Iris pigment epithelial cell (primary cell): Measurements from ENCODE around the gene POU2AF1.
"Not testable (repeated sequence)": the region's sequence is repeated elsewhere in the genome, so short reads cannot be mapped to it uniquely, and the experiment has no call there.

ENCODE experiments used
- DNase-seq: peaks from one replicate; pipeline ENCODE4 v3.0.0-alpha.2; 2011; ENCODE audit warnings: low read depth

Gene POU2AF1

GRCh38 chr11:111347002-111347722 lies 31.9 kb downstream of the POU2AF1 start:
- no peak for DNase-seq

GRCh38 chr11:111344032-111344431 lies 35.0 kb downstream of the POU2AF1 start:
- DNase-seq, result peak; percentile 57

GRCh38 chr11:111342329-111342728 lies 36.7 kb downstream of the POU2AF1 start:
- no peak for DNase-seq

DNA sequence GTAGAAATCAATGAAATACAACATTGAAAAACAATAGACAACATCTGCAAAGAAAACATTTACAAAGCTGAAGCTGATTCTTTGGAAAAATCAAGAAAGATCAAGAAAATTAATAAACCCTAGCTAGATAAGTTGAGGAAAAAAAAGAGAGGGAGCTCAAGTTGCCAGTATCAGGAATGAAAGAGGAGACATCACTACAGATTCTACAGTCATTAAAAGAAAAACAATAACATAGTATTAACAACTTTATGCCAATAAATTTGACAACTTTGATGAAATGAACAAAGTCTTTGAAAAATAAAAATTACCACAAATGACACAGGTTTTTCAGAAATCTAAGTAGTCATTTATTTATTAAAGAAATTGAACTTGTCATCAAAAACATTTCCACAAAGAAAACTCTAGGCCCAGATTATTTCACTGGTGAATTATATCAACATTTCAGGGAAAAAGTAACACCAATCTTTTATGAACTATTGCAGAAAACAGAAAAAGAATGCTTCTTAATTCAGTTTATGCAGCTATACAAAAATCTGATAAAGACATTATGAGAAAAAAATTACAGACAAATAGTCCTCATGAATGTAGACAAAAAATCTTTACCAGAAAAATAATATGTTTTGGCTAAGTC lies 39.2 kb downstream of the POU2AF1 start:
- DNase-seq, result no peak

DNA sequence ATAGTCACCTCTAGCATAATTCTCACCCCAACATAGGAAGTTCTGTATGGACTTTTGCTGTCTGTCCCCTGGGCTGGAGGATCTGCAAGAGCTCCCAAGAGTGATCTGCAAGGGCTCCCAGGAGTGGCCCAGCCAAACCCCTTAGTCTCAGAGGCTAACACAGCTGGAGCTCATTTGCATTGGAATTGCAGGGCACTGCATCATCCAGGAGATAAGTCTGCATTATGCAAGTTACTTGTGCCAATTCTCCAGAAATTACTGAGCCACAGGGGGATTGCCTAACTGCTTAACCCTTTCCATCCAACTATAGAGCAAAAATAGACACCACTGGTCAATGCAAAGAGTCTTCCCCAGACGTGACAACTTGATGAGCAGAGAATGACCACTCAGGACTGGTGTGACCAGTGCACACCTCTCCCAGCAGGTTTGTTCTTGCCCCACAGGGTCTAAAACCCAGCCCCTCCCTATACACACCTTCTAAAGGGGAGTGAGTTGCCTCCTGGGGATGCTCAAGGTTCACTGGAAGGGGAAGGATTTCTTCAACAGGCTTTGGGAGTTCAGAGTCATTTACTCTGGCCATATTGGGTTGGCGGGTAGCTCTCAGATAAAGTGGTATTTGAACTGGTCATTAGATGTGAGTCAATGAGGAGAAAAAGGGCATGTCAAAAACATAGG lies 42.4 kb downstream of the POU2AF1 start:
- peak; percentile 58 for DNase-seq

- no peak for DNase-seq
Observed at GRCh38 chr11:111336062-111336461, 43.0 kb downstream of the POU2AF1 start.

DNA sequence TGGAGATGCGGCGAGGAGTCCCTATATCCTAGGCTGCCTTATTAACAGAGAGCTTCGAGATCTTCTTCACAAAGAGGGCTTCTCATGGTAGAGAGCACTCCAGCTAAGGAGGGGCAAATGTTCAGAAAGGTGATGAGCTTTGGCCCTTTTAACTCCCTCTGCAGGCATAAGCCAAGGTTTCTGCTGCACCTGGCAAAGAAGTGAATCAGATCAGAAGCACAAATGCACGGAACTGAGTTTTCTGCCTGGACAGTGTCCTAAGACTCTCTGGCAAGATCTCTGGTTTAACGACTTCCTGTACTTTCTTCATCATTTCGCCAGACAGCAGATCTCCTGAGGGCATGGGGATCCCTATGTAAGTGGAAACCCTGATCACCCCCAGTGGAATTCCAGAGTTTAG lies 43.5 kb downstream of the POU2AF1 start:
- DNase-seq, result no peak

- no peak for DNase-seq
Observed at GRCh38 chr11:111334532-111335502, 44.3 kb downstream of the POU2AF1 start.

DNA sequence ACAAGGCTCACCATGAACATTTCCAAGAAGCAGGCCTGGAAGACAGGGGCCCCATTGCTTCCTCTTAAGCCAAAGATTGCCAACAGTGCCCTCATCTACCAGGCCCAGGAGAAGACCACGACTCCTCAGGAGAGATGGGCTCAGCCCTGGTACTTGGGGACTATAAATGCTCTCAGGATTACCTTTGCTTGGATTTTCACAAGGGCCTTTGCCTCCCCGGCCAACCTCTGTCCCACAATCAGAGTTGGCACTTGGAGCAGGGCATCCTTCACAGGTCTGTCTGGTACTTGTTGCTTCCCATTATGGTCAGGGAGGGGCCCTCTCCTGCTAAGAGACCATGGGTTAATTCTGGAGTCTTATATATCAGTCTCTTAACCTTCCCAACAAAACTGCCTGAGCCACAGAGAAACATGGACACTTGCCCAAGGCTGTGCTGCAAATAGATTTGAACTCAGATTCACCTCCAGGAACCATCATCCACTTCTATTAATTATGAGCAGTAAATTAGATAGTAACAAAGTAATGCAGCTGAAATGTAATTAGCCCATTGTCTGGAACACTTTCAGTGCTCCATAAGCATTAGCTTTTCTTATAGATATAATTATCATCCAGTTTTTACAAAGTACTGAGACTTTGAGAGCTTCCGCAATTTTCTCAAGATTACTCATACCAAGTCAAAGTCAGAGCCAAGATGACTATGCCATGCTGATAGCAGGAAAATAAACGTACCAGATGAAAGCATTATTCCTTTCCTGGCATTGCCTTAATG lies 47.2 kb downstream of the POU2AF1 start:
- DNase-seq, result peak; percentile 21

DNA sequence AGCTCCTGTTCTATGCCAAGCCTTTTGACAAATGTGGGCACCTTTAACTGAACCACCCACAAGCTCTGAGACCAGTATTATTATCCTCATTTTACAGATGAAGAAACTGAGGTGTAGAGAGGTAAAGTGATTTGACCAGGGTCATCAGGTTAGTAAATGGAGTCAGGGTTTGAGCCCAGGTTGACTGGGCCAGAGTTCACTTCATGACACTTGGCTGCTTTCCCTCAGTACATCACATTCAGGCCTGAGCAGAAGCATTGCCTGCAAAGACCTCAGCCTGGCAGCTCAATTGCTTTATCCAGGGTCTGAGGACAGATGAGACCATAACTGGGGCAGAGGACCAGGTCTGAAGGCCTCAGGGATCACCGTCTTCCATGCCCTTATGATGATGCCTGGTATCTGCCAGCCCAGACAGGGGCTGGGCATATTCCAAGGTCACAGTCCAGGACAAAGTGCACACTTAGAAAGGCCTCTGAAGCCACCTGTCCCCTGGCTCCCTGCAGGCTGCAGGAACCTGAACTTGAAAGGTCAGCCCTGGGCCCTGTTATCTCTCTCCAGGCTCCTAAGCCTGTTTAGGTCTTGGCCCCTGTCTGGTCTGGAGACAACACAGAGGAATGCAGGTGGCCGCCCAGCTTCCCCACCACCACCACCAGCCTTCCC lies 48.7 kb downstream of the POU2AF1 start:
- DNase-seq, result no peak

- DNase-seq, result no peak
Observed at GRCh38 chr11:111329306-111330204, 49.5 kb downstream of the POU2AF1 start.

GRCh38 chr11:111327908-111328624 lies 51.0 kb downstream of the POU2AF1 start:
- DNase-seq, result no peak

- DNase-seq, result no peak
Observed at GRCh38 chr11:111326824-111327223, 52.3 kb downstream of the POU2AF1 start.

DNA sequence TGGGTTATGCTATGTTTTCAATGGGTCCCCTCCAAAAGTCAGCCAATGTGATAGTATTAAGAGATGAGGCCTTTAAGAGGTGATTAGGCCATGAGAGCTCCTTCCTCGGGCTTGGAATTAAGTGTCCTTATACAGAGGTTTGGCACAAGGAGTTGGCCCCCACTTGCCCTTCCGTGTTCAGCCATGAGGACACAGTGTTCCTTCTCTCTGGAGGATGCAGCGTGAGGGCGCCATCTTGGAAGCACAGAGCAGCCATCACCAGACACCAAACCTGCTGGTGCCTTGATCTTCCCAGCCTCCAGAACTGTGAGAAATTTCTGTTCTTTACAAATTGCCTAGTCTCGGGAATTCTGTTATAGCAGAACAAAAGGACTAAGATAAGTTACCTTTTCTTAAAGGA lies 53.8 kb downstream of the POU2AF1 start:
- DNase-seq, result no peak

GRCh38 chr11:111324277-111324720 lies 54.8 kb downstream of the POU2AF1 start:
- peak; percentile 43 for DNase-seq

- DNase-seq, result no peak
Observed at GRCh38 chr11:111322534-111322933, 56.5 kb downstream of the POU2AF1 start.

- no peak for DNase-seq
Observed at GRCh38 chr11:111320728-111321568, 58.1 kb downstream of the POU2AF1 start.

- not testable (repeated sequence) for DNase-seq
Observed at GRCh38 chr11:111320199-111320598, 58.9 kb downstream of the POU2AF1 start.
